OCI-LY7 (cell line): ENCODE results near the gene CALN1. TPM values are rescaled to one million over a fixed set of nuclear protein-coding genes. Genes with fewer than 3 reads are reported as not detected.

ENCODE experiments used
- BruUV-seq: library from RNA; stranded (reverse); fragments of 400-500 nt; replicated peaks from 2 replicates; lab custom pipeline; 2021; lab: Mats Ljungman, UMichigan
- CTCF ChIA-PET: fragments of 300-600 bp; sonication (Branson Sonifier 250); formaldehyde crosslinking; loops from one replicate; lab custom pipeline; 2022; ENCODE audit warnings: antibody characterized with exemption; ENCODE audit not compliant: unreplicated experiment; lab: Charles Lee
- POLR2A ChIA-PET: fragments of 300-600 bp; sonication (Branson Sonifier 250); formaldehyde crosslinking; loops from one replicate; lab custom pipeline; 2022; ENCODE audit warnings: antibody characterized with exemption; lab: Charles Lee
- DNase-seq: peaks from one replicate; pipeline ENCODE4 v3.0.0-alpha.2; 2015; ENCODE audit warnings: low spot score
- H2AFZ ChIP-seq: fragments of 200-600 bp; sonication (generic), shearing (Covaris generic); 2 replicates; pipeline ENCODE4 v1.6.1; 2014; ENCODE audit warnings: mild to moderate bottlenecking, antibody characterized with exemption, low read length, moderate library complexity
- H3K27ac ChIP-seq: fragments of 200-600 bp; sonication (generic); 2 replicates; pipeline ENCODE4 v1.5.1; 2014; ENCODE audit warnings: mixed run types, low read depth, mild to moderate bottlenecking, moderate library complexity, low read length, inconsistent platforms; ENCODE audit not compliant: poor library complexity, severe bottlenecking
- H3K36me3 ChIP-seq: fragments of 200-600 bp; sonication (generic); 2 replicates; pipeline ENCODE4 v1.6.1; 2014; ENCODE audit warnings: mild to moderate bottlenecking, antibody characterized with exemption, low read length, moderate library complexity, mixed read lengths; ENCODE audit not compliant: insufficient read depth
- H3K4me1 ChIP-seq: fragments of 200-600 bp; sonication (generic); 2 replicates; pipeline ENCODE4 v1.5.1; 2014; ENCODE audit warnings: mild to moderate bottlenecking, low read length; ENCODE audit not compliant: insufficient read depth, poor library complexity, severe bottlenecking
- H3K4me2 ChIP-seq: fragments of 200-600 bp; sonication (generic); 2 replicates; pipeline ENCODE4 v1.6.1; 2014; ENCODE audit warnings: mild to moderate bottlenecking, low read length
- H3K4me3 ChIP-seq: fragments of 200-600 bp; sonication (generic); 2 replicates; pipeline ENCODE4 v1.5.1; 2014; ENCODE audit warnings: mild to moderate bottlenecking, low read depth, low read length; ENCODE audit not compliant: poor library complexity, severe bottlenecking
- H3K79me2 ChIP-seq: fragments of 200-600 bp; sonication (generic); 2 replicates; pipeline ENCODE4 v1.6.1; 2016; ENCODE audit warnings: low read depth, mild to moderate bottlenecking, low read length, moderate library complexity, mixed read lengths; ENCODE audit not compliant: insufficient read depth
- H3K9me2 ChIP-seq: fragments of 200-600 bp; sonication (generic); 2 replicates; pipeline ENCODE4 v1.6.1; 2016; ENCODE audit warnings: mild to moderate bottlenecking, low read length, mixed read lengths; ENCODE audit not compliant: insufficient read depth
- H3K9me3 ChIP-seq: fragments of 200-600 bp; sonication (generic); 2 replicates; pipeline ENCODE4 v1.6.1; 2014; ENCODE audit warnings: mild to moderate bottlenecking, mixed run types, low read length, mixed read lengths
- H4K20me1 ChIP-seq: fragments of 200-600 bp; sonication (generic); 2 replicates; pipeline ENCODE4 v1.6.1; 2014; ENCODE audit warnings: mild to moderate bottlenecking, antibody characterized with exemption, low read length, moderate library complexity, mixed read lengths; ENCODE audit not compliant: insufficient read depth
- CTCF ChIP-seq: fragments of 200-600 bp; sonication (generic); conservative IDR thresholded peaks from 2 replicates; pipeline ENCODE4 v1.5.1; 2014; ENCODE audit warnings: mild to moderate bottlenecking, antibody characterized with exemption, low read length, moderate library complexity, mixed read lengths
- EZH2phosphoT487 ChIP-seq: fragments of 200-600 bp; sonication (generic); IDR thresholded peaks from 2 replicates; pipeline ENCODE4 v1.6.1; 2018; ENCODE audit warnings: low read depth, borderline replicate concordance, mild to moderate bottlenecking, mixed run types, antibody characterized with exemption, low read length, moderate library complexity, mixed read lengths
- intact Hi-C: fragments of 100-400 bp; cut with micrococcal nuclease; formaldehyde crosslinking; loops from one replicate; pipeline ENCODE4 v1.10.0; 2022; ENCODE audit not compliant: unreplicated experiment
- total RNA-seq, 2 experiments: library from RNA; depleted of rRNA in 1 of 2; stranded (reverse); fragments of >200 nt in 1 of 2; shearing (Covaris generic) in 1 of 2; gene quantifications; 2 replicates each; pipeline ENCODE4 v1.2.3, GENCODE V29; 2014 to 2022

CALN1 gene
- total RNA-seq, 2 experiments from 2014 or later, result not detected

GRCh38 chr7:72222136-72222535 is 190.0 kb downstream of the CALN1 start:
- no peaks in the 10 kb centered on the region for H3K9me3 ChIP-seq
- H3K79me2 ChIP-seq, result no peaks in the 10 kb centered on the region
- no peak overlapping the region for H3K4me3 ChIP-seq
- no peak overlapping the region for H3K27ac ChIP-seq
- POLR2A ChIA-PET, result no interaction called here
- no peak for TF ChIP-seq CTCF
- TF ChIP-seq EZH2phosphoT487, result no peak
- no peaks in the 10 kb centered on the region for H4K20me1 ChIP-seq
- CTCF ChIA-PET, result no interaction called here
- H3K4me2 ChIP-seq, result no peak overlapping the region
- H3K4me1 ChIP-seq, result no peaks in the 10 kb centered on the region
- intact Hi-C loops, result no loop called here
- H3K9me2 ChIP-seq, result no peaks in the 10 kb centered on the region
- no TSS peak for BruUV-seq
- no peak overlapping the region for H2AFZ ChIP-seq
- no peaks in the 10 kb centered on the region for H3K36me3 ChIP-seq
- no peak for DNase-seq

GRCh38 chr7:72219500-72219899 is 192.6 kb downstream of the CALN1 start:
- POLR2A ChIA-PET, result interaction anchor here (0.7 kb wide), 1 partner anchor 58 kb away, joined by 3 read pairs; no protein-coding TSS in a partner anchor
- CTCF ChIA-PET, result no interaction called here
- H4K20me1 ChIP-seq, result no peaks in the 10 kb centered on the region
- no peaks in the 10 kb centered on the region for H3K79me2 ChIP-seq
- H3K9me2 ChIP-seq, result no peaks in the 10 kb centered on the region
- no peaks in the 10 kb centered on the region for H3K9me3 ChIP-seq
- no peaks in the 10 kb centered on the region for H3K36me3 ChIP-seq
- TF ChIP-seq EZH2phosphoT487 (no peak), CTCF (no peak)
- no peak overlapping the region for H3K4me2 ChIP-seq
- no peak overlapping the region for H2AFZ ChIP-seq
- DNase-seq, result no peak
- H3K4me3 ChIP-seq, result no peak overlapping the region
- no peak overlapping the region for H3K27ac ChIP-seq
- BruUV-seq, result no TSS peak
- no peaks in the 10 kb centered on the region for H3K4me1 ChIP-seq
- intact Hi-C loops, result no loop called here

GRCh38 chr7:72217151-72217550 is 195.0 kb downstream of the CALN1 start:
- Histone ChIP-seq H3K36me3 (no peaks in the 10 kb centered on the region), H3K27ac (no peak overlapping the region), H3K4me1 (no peaks in the 10 kb centered on the region), H4K20me1 (no peaks in the 10 kb centered on the region), H3K79me2 (no peaks in the 10 kb centered on the region), H2AFZ (no peak overlapping the region), H3K4me2 (no peak overlapping the region), H3K9me3 (no peaks in the 10 kb centered on the region), H3K9me2 (no peaks in the 10 kb centered on the region), H3K4me3 (no peak overlapping the region)
- ChIA-PET POLR2A (no interaction called here), CTCF (no interaction called here)
- DNase-seq, result no peak
- intact Hi-C loops, result no loop called here
- no TSS peak for BruUV-seq
- TF ChIP-seq CTCF, result no peak
- TF ChIP-seq EZH2phosphoT487, result no peak
